Panc1 (cell line): Measurements from ENCODE around the gene SEMA3B.

ENCODE experiments used
- TCF7L2 ChIP-seq: IDR thresholded peaks from 2 replicates; pipeline ENCODE4 v1.6.1; 2011; ENCODE audit warnings: mild to moderate bottlenecking, low read depth, low read length, inconsistent platforms
- TF ChIP-seq, protein P1 (sequence below): fragments of 450-650 bp; IDR thresholded peaks from 2 replicates; pipeline ENCODE4 v1.5.1; 2017; ENCODE audit warnings: mild to moderate bottlenecking
- TF ChIP-seq, protein P2 (sequence below), 2 experiments: IDR thresholded peaks; 2 replicates each; pipeline ENCODE4 v1.6.1; 2011 to 2012; ENCODE audit warnings: low read depth in 2 of 2, control low read depth in 1 of 2, low read length in 1 of 2, mild to moderate bottlenecking in 1 of 2, moderate library complexity in 1 of 2; ENCODE audit not compliant: insufficient read depth in 1 of 2

DNA sequence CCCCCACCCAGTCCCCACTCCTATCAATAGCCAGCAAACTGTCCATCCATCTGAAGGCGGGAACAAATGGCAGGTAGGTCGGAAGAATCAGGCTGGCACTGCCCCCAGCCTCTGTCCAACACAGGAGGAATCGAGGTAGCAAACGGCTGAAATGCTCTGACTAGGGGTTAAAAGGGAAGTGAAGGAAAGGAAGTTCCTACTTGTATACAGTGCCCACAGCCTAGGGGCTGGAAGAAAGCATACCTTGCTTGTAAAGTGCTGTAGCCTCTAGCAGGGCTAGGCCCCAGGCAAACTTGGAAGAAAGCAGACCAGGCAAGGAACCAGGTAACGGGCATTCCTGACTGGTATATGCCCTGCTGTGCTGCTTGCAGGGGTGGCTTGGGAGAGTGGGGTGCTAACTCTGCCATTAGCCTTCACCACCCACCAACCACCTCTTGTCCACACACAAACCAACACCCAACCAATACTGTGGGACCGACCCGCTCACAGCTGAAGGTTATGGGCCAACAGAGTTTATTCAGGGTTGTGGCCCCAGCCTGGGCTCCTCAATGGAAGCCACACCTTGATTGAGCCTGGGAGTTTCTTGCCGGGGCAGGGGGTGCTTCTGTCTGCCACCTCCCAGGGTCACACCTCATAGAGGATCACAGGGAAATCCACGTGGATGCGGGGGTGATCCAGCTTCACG lies 56.7 kb downstream of the SEMA3B start:
- TF ChIP-seq, protein P1, sequence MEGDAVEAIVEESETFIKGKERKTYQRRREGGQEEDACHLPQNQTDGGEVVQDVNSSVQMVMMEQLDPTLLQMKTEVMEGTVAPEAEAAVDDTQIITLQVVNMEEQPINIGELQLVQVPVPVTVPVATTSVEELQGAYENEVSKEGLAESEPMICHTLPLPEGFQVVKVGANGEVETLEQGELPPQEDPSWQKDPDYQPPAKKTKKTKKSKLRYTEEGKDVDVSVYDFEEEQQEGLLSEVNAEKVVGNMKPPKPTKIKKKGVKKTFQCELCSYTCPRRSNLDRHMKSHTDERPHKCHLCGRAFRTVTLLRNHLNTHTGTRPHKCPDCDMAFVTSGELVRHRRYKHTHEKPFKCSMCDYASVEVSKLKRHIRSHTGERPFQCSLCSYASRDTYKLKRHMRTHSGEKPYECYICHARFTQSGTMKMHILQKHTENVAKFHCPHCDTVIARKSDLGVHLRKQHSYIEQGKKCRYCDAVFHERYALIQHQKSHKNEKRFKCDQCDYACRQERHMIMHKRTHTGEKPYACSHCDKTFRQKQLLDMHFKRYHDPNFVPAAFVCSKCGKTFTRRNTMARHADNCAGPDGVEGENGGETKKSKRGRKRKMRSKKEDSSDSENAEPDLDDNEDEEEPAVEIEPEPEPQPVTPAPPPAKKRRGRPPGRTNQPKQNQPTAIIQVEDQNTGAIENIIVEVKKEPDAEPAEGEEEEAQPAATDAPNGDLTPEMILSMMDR = no peak
- TF ChIP-seq, protein P2, sequence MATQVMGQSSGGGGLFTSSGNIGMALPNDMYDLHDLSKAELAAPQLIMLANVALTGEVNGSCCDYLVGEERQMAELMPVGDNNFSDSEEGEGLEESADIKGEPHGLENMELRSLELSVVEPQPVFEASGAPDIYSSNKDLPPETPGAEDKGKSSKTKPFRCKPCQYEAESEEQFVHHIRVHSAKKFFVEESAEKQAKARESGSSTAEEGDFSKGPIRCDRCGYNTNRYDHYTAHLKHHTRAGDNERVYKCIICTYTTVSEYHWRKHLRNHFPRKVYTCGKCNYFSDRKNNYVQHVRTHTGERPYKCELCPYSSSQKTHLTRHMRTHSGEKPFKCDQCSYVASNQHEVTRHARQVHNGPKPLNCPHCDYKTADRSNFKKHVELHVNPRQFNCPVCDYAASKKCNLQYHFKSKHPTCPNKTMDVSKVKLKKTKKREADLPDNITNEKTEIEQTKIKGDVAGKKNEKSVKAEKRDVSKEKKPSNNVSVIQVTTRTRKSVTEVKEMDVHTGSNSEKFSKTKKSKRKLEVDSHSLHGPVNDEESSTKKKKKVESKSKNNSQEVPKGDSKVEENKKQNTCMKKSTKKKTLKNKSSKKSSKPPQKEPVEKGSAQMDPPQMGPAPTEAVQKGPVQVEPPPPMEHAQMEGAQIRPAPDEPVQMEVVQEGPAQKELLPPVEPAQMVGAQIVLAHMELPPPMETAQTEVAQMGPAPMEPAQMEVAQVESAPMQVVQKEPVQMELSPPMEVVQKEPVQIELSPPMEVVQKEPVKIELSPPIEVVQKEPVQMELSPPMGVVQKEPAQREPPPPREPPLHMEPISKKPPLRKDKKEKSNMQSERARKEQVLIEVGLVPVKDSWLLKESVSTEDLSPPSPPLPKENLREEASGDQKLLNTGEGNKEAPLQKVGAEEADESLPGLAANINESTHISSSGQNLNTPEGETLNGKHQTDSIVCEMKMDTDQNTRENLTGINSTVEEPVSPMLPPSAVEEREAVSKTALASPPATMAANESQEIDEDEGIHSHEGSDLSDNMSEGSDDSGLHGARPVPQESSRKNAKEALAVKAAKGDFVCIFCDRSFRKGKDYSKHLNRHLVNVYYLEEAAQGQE (IDR thresholded peaks at IDR 0.05; ENCODE audit: insufficient read depth in 1 of 2, low read depth in 2 of 2, low read length in 1 of 2) = no peak
- TF ChIP-seq TCF7L2 = no peak
